Mucosa of descending colon (tissue), 3 donors: ENCODE measurements around the gene TRMT2A. TPM values are rescaled to one million over a fixed set of nuclear protein-coding genes. Genes with fewer than 3 reads are reported as not detected.

Experiments used
- ATAC-seq: fragments of 200-7000 bp; cut with Tn5 transposase; one replicate; pipeline ENCODE4 v1.9.1; 2020; ENCODE audit warnings: mild to moderate bottlenecking, moderate library complexity
- DNase-seq, 3 donors: peaks; one replicate each; pipeline ENCODE4 v3.0.0-alpha.2; 2020
- H3K36me3 ChIP-seq: fragments of 200-600 bp; one replicate; pipeline ENCODE4 v1.8.0; 2021; ENCODE audit warnings: low read depth, mild to moderate bottlenecking
- H3K4me1 ChIP-seq: fragments of 200-600 bp; one replicate; pipeline ENCODE4 v1.8.0; 2021; ENCODE audit warnings: low read depth, mild to moderate bottlenecking
- H3K4me3 ChIP-seq: fragments of 200-600 bp; one replicate; pipeline ENCODE4 v1.8.0; 2021; ENCODE audit warnings: mild to moderate bottlenecking
- H3K9me3 ChIP-seq: fragments of 200-600 bp; one replicate; pipeline ENCODE4 v1.8.0; 2021; ENCODE audit warnings: mild to moderate bottlenecking
- CTCF ChIP-seq: fragments of 200-600 bp; IDR thresholded peaks from one replicate; pipeline ENCODE4 v1.8.0; 2022; ENCODE audit warnings: antibody characterized with exemption, mild to moderate bottlenecking
- intact Hi-C, 2 donors: fragments of 100-400 bp; cut with DNase I in 1 of 2; cut with micrococcal nuclease in 1 of 2; formaldehyde crosslinking; loops; one replicate each; pipeline versions ENCODE4 v1.11.0 to v1.11.1; 2022; cut with DNase I, micrococcal nuclease
- total RNA-seq, 3 donors: library from RNA; stranded (reverse); fragmentation: NEBNext Ultra II Directional in 2 of 3; extraction: Animal tissue kit (Norgen Biotek cat#: 25700) in 2 of 3; gene quantifications; one replicate each; pipeline versions ENCODE4 v1.2.1 to v1.2.4, GENCODE V29; 2021 to 2023
- donor health status: DM: no; HTN: no; CAD: no; lungs with moderate emphysema.
- donor health status: DM: no; HTN: no; CAD: no.
- donor health status: DM: no; HTN: yes; CAD: no.

The TRMT2A gene
- total RNA-seq, 3 donors from 2014 or later: 34.4 to 50.0 (median 37.6) TPM

- Histone ChIP-seq H3K9me3 (no peaks in the 10 kb centered on the region), H3K4me1 (peaks cover 10% of the 10 kb centered on the region), H3K36me3 (no peaks in the 10 kb centered on the region), H3K4me3 (no peak overlapping the region)
- DNase-seq (no peak), ATAC-seq (no peak)
- intact Hi-C loops: no loop called here
- no peak for TF ChIP-seq CTCF
These were observed 11.5 kb upstream of the TRMT2A start for GRCh38 chr22:20128619-20128901.

GRCh38 chr22:20127869-20128618 is 11.0 kb upstream of the TRMT2A start:
- no peak for DNase-seq
- intact Hi-C loops: no loop called here
- H3K36me3 ChIP-seq: no peaks in the 10 kb centered on the region
- TF ChIP-seq CTCF: no peak
- no peaks in the 10 kb centered on the region for H3K9me3 ChIP-seq
- peaks cover 9% of the 10 kb centered on the region for H3K4me1 ChIP-seq
- H3K4me3 ChIP-seq: no peak overlapping the region
- ATAC-seq: no peak

GRCh38 chr22:20127318-20127868 is 10.4 kb upstream of the TRMT2A start:
- H3K36me3 ChIP-seq: no peaks in the 10 kb centered on the region
- TF ChIP-seq CTCF: no peak
- H3K9me3 ChIP-seq: no peaks in the 10 kb centered on the region
- intact Hi-C loops: no loop called here
- no peak overlapping the region for H3K4me3 ChIP-seq
- ATAC-seq (no peak), DNase-seq (no peak)
- peaks cover 3% of the 10 kb centered on the region for H3K4me1 ChIP-seq

- no peak for DNase-seq
- intact Hi-C loops: no loop called here
- Histone ChIP-seq H3K4me1 (peaks cover 2% of the 10 kb centered on the region), H3K4me3 (no peak overlapping the region), H3K9me3 (no peaks in the 10 kb centered on the region), H3K36me3 (no peaks in the 10 kb centered on the region)
- no peak for TF ChIP-seq CTCF
- ATAC-seq: no peak
These were observed 9.4 kb upstream of the TRMT2A start for GRCh38 chr22:20126284-20127029.

- Histone ChIP-seq H3K4me3 (no peak overlapping the region), H3K9me3 (no peaks in the 10 kb centered on the region), H3K36me3 (no peaks in the 10 kb centered on the region), H3K4me1 (no peaks in the 10 kb centered on the region)
- DNase-seq (no peak), ATAC-seq (no peak)
- intact Hi-C loops: no loop called here
- no peak for TF ChIP-seq CTCF
These were observed 8.5 kb upstream of the TRMT2A start for GRCh38 chr22:20125201-20126174.
